ENCODE results near the gene RAVER1.

Gene RAVER1

DNA sequence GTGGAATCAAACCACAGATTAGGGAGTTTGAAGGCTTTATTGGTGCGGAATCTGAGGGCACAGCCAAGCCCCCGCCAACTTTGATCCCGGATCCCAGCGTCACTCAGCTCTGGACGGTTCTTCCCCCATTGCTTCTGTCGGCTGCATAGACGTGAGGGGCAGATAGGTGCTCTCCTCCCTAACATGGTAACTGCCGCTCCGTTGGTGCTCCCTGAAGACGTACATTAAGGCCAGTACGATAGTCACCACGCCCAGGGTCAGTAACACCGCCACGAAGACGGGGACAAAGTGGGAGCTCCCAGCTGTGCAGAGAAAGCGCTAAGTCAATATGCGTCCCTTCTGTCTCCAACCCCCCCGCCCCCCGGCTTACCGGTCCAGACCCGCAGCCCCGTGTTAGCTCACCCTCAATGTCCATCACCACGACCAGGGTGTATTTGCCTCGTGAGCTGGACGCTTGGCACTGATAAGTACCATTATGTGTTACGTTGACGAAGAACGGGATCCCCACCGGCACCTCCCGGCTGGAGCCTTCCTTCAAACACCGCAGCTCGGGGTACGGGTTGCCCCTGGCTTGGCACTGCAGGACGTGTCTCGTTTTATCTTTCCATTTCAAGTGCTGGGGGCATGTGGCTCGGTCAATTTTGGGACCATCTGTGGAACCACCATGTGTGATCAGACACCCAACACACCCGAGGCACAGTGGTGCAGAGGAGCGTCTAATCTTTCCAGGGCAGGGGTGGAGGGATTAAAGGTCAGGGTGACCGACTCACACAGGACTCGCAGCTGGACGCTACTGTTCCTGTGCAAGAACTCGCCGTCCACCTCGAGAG is 644 bp upstream of the RAVER1 start:
- TF ChIP-seq, protein P1, sequence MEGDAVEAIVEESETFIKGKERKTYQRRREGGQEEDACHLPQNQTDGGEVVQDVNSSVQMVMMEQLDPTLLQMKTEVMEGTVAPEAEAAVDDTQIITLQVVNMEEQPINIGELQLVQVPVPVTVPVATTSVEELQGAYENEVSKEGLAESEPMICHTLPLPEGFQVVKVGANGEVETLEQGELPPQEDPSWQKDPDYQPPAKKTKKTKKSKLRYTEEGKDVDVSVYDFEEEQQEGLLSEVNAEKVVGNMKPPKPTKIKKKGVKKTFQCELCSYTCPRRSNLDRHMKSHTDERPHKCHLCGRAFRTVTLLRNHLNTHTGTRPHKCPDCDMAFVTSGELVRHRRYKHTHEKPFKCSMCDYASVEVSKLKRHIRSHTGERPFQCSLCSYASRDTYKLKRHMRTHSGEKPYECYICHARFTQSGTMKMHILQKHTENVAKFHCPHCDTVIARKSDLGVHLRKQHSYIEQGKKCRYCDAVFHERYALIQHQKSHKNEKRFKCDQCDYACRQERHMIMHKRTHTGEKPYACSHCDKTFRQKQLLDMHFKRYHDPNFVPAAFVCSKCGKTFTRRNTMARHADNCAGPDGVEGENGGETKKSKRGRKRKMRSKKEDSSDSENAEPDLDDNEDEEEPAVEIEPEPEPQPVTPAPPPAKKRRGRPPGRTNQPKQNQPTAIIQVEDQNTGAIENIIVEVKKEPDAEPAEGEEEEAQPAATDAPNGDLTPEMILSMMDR (IDR thresholded peaks at IDR 0.05; ENCODE audit: control insufficient read depth, extremely low read depth, insufficient read depth) = no peak
- peak overlapping the region; percentile 91 for H3K4me3 ChIP-seq (ENCODE audit: low read depth, low read length)
- DNase-seq (ENCODE audit: low read depth) = no peak

DNA sequence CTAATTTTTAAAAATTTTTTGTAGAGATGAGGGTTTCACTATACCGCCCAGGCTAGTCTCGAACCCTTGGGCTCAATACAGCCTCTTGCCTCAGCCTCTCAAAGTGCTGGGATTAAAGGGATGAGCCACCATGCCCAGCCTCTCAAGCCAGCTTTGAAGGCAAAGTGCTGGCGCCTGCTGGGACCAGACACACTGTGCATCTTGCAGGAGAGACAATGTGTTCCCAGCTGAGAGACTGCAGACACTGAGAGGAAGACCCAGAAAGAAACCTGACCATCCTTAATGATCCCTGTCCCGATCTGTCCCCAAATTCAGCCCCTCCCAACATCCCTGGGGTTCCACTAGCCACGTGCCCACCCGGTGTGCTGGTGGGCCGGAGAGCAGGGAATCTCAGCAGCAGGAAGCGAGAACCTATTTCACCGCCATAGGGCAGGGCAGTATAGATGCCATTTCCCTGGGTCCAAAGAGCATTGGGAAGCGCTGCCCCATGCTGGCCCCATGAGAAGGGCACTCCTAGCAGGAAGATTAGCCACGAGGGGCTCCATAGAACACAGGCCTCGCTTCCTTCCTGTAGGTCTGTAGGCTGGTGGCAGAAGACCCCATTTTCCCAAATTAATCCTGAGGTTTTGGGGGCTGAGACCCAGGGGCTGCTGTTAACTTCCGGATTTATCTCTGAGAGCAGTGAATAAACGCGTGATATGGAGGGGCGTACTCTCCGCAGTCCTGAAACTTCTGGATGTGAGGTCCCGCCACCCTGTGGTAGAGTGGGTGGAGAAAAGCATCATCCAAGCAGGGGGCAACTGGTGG is 968 bp downstream of the RAVER1 start:
- no peak for DNase-seq (ENCODE audit: low read depth)
- TF ChIP-seq, protein P1 (IDR thresholded peaks at IDR 0.05; ENCODE audit: control insufficient read depth, extremely low read depth, insufficient read depth) = no peak
- H3K4me3 ChIP-seq (ENCODE audit: low read depth, low read length) = peak overlapping the region; percentile 91

DNA sequence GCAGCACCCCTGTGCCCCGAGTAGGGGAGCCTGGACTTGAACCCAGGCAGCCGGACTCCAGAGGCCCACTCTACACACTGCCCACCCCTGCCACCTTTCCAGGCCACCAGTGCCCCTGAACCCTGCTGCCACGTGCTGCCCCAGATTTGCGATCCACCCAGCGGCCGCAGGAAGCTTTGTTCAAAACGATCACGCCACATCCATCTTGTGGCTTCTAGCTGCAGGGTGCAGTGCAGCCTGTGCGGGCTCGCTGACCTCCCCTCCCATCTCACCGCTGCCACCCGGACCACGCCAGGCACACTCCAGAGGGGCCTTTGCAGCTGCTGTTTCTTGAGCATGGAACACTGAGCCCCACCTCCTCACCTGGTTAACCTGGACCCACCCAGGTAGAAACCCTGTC is 3.8 kb downstream of the RAVER1 start:
- DNase-seq (ENCODE audit: low read depth) = no peak
- H3K4me3 ChIP-seq (ENCODE audit: low read depth, low read length) = no peak overlapping the region
- TF ChIP-seq, protein P1 (IDR thresholded peaks at IDR 0.05; ENCODE audit: control insufficient read depth, extremely low read depth, insufficient read depth) = no peak

DNA sequence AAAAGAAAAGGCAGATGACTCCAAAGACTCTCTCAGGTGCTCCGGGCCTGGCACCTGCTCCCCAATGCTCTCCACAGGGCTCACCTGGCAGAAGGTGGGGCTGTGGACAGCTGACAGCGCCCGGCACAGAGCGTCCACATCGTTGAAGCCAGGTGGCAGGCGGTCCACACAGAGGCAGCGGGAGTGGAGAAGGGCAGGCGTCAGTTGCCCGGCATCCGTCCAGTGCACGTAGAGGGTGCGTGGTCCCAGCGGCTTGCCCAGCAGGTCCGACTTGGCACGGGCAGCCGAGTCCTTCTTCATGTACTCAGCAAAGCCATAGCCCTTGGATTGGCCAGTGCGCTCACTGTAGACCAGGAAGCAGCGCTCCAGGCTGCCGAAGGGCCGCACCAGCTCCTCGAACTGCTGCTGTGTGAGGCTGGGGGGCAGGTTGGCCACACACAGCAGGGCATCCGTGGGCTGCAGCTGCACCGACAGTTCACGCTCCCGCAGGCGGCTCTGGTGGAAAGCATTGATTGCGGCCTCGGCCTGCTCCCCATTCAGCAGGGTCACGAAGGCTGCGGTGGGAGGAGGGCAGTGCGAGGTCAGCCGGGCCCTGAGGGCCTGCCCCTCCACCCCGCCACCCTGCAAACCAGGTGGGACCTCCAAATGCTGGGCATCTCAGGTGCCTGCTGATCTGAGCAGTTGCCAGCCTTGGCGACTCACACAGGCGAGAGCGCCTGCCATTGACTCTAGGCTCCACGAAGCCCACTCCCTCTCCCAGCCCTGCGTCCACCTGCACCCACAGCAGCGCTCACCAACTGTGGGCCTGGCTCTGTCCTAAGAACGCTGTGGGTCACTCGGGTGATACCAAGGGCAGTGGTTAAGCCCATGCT is 4.5 kb downstream of the RAVER1 start:
- TF ChIP-seq, protein P1 (IDR thresholded peaks at IDR 0.05; ENCODE audit: control insufficient read depth, extremely low read depth, insufficient read depth) = no peak
- no peak for DNase-seq (ENCODE audit: low read depth)
- no peak overlapping the region for H3K4me3 ChIP-seq (ENCODE audit: low read depth, low read length)

DNA sequence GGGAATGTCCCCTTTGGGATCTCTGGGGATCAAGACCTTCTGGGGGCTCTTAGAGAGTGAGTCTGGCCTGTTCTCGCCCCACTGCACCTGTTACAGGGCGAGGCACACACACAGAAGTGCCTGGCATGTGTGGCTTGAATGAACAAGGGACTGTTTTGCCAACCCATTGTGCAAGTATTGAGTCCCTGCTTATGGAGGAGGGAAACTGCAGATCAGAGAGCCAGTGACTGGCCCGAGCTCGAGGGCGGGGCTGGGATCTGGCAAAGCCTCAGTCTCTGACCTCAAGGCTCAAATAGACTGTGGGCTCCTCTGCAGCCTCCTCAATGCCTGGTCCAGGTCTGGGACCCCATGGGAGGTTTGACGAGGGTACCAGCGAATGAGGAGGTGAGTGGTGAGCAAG is 5.5 kb downstream of the RAVER1 start:
- TF ChIP-seq, protein P1 (IDR thresholded peaks at IDR 0.05; ENCODE audit: control insufficient read depth, extremely low read depth, insufficient read depth) = no peak
- no peak overlapping the region for H3K4me3 ChIP-seq (ENCODE audit: low read depth, low read length)
- no peak for DNase-seq (ENCODE audit: low read depth)

DNA sequence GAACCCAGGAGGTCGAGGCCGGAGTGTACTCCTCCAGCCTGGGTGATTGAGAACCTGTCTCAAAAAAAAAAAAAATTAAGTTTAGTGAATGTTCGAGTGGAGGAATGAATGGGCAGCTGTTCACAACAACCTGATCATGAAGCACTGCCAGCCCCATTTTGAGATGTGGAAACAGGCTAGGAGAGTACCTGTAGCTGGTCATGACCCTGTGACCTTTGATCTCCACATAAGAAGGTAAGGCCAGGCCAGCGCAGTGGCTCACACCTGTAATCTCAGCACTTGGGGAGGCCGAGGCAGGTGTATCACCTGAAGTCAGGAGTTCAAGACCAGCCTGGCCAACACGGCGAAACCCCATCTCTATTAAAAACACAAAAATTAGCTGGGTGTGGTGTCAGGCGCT is 7.6 kb downstream of the RAVER1 start:
- TF ChIP-seq, protein P1 (IDR thresholded peaks at IDR 0.05; ENCODE audit: control insufficient read depth, extremely low read depth, insufficient read depth) = no peak
- no peak for DNase-seq (ENCODE audit: low read depth)
- no peak overlapping the region for H3K4me3 ChIP-seq (ENCODE audit: low read depth, low read length)
